Activated gamma-delta T cell treated with anti-CD3 and anti-CD28 coated beads, Interleukin-2, amount 50 U/mL, for 16 hours (primary cell): Measurements from ENCODE around the gene PERCC1.
"Not testable (repeated sequence)": the region's sequence is repeated elsewhere in the genome, so short reads cannot be mapped to it uniquely, and the experiment has no call there.

Experiments used
- DNase-seq: peaks from one replicate; pipeline ENCODE4 v3.0.0-alpha.2; 2020; ENCODE audit warnings: low read depth

PERCC1 gene

DNA sequence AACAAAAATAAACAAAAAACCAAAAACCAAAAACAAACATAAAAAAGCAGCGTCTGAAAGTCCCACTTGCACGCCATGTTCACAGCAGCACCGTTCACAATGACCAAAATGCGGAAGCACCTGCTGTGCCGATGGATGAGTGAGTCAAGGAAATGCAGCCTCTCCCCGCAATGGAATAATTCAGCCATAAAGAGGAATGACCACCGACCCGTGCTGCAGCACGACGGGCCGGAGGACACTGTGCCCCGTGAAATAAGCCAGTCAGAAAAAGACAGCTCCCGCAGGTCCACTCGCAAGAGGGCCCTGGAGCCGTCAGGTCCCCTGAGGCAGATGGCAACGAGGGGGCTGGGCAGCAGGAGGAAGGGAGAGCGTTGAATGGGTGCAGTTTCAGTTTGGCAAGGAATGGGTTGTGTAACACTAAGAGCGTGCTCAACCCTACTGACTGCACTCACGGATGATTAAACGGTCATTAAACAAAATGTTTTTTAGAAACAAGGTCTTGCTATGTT, 38.9 kb downstream of the PERCC1 start:
- DNase-seq, result no peak

DNA sequence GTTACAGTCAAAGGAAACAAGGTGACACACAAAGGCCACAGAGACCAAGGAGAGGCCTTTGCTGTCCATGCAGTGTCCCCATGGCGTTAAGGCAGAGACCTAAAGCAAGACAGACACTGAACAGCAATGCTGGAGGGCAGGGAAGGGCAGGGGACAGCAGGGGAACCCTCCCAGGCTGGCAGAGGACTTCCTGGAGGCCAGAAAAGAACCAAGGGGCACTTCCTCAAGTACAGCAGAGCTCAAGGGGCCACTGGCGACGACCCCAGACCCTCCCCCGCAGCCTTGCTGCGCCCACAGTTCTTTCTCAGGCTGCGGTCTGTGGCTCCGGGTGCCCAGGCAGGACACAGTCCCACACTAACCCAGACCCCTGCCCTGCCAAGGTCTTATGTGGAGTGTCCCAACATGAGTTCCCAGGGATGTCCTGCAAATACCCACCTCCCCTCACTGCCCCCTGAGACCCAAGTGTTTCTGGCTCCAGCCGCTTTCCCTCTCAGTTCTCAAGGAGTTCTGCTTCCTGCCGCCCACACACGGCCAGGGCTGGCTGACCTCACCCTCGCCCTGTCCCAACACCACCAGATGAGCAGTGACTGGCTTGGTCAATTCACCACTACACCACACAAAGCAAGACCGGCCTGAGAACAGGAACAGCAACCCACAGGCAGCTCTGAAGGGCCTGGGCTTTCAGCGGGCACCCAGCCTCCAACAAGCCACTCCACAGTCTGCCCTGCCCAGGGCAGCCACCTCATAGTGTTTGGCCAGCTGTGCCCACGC, 39.8 kb downstream of the PERCC1 start:
- DNase-seq, result no peak

DNA sequence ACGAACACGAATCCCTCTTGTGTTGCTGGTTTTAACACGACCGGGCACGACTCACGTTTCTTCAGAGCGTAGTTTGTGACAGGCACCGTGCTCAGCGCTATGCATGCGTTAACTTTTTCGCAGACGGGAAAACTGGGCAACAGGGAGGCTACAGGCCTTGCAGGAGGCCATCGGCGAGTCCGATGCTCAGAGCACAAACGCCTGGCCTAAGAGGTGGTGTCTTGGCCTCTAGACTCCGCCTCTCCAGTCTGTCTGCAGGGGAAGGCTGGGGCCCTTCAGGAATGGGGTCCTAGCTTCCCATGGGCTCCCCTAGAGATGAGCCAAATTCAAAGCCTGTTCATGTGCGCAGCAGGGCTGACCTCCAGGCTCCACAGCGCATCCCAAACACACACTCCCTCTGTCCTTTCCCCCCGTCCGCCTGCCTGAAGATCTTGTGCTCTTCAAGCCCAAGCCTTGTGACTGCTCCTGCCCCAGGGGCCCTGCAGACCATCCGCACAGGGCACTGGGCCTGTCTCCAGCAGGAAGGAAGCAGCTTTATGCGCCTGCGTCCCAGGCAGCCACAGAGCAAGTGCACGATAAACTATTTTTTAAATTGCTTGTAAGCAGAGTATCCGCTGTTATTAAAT, 40.8 kb downstream of the PERCC1 start:
- DNase-seq, result no peak

DNA sequence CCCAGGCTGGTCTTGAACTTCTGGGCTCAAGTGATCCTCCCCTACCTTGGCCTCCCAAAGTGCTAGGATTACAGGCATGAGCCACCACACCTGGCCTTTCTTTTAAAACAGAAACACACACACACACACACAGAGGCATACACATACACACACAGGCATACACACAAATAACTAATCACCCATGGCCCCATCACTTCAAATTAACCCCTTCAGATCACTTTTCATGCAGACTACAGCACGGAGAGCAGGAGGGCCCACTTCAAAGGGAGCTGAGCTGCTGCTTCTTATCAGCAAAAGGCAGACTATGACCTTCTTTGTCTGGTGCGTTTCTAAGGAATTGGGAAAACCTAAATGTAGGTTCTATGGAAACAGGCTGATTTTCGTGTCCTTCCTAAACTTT, 42.1 kb downstream of the PERCC1 start:
- no peak for DNase-seq

DNA sequence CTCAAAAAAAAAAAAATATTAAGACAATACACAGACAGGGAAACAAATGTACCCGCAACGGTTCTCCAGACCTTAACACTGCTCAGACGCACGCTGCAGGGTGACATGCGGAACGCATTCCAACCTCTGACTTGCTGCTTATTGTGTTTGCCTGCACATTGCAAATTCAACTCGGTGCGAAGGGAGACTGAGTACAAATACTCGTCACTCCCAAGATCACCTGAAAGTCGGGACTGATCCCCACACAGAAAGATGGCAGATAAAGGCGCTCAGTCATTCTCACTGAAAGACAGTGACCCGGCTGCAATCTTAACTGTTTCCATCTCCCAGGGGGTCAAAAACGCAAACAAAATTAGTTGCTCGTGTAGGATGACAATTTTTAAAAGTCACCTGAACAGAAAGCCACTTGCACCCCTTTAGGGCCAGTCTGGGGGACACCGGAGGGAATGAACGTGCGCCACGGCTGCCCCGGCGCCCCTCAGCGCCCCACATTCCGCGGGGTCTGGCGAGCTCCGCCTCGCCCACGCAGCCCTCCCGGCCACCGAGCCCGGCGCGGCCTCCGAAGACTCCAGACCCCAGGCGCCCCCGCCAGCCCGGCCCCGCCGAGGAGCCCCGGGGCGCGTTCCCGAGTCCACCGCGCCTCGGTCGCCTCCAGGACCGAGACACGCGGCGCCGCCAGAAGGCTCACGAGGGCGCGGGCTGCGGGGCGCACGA, 43.4 kb downstream of the PERCC1 start:
- no peak for DNase-seq

DNA sequence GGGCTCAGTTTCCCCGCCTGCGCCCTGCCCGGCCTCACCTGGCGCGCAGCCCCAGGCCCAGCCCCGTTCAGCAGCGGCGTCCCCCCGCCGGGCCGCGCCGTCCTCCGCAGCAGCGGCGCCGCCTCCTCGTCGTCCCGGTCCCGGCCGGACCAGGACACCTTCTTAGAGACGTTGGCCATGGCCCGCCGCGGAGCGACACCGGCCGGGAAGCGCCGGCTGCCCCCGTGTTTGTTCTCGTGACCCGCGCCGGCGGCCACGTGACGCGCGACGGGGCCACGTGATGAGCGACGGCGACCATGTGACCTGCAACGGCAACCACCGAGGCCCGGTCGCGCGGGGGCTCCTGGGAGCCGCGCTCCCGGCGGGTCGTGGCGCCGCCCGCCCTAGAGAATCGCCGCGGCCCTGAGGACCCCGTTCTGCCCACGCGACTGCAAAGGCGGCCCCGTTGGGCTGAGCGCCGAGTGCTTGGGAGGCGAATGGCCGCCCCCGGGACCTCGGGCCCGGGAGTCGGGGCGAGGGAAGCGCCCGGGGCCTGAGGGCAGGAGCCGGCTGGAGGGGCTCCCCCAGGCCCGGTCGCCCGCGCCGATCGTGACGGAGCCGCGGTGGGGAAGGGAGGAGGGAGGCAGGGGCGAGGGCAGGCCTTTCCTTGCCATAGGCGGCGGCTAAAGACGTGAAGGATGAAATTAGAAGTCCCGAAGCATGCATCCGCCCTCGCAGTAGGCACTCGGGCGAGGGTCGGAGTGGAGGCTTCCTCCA, 44.1 kb downstream of the PERCC1 start, which contains the start of gene CLCN7:
CLCN7 (minus strand) TSS at position 233 of the 756 bp plus-strand sequence; CDS start at position 179, 54 bp downstream.
- peak; percentile 78 for DNase-seq

DNA sequence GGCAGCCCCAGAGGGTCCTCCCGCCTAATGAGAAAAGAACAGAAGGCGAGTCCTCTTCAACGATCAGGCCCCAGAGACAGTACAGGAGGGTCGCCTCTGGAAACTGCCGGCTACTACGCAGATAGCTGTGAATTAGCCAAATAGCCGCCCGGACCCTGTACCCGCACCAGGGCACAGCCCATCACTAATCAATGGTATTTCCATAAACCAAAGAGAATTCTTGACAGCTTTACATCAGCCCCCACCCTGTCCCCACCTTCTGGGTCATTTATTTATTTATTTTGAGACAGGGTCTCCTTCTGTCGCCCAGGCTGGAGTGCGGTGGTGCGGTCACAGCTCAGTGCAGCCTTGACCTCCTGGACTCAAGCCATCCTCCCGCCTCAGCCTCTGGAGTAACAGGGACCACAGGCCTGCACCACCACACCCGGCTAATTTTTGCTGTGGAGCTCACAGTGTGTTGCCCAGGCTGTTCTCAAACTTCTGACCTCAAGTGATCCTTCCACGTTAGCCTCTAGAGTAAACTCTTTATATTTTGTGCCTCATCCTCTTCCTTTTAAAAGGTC, 44.8 kb downstream of the PERCC1 start:
- DNase-seq, result no peak

DNA sequence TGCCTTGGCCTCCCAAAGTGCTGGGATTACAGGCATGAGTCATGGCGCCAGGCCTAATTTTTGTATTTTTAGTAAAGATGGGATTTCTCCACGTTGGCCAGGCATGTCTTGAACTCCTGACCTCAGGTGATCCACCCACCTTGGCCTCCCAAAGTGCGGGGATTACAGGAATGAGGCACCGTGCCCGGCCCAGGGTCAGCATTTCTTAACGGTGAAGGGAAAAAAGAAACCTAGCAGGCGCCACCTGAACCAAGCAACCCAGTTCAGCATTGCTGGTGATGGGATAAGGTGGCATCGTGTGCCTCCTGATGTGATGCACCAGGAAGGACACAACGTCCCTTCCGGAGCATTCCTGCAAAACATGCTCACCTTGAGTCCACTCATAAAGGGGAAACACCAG, 46.2 kb downstream of the PERCC1 start:
- no peak for DNase-seq

DNA sequence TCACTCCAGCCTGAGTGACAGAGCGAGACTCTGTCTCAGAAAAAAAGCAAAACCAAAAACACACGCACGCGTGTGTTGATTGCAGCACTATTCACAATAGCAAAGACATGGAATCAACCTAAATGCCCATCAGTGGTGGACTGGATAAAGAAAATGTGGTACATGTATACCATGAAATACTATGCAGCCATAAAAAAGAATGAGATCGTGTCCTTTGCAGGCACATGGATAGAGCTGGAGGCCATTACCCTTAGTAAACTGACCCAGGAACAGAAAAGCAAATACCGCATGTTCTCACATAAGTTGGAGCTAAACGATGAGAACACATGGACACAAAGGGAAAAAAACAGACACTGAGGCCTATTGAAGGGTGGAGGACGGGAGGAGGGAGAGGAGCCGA, 48.1 kb downstream of the PERCC1 start:
- DNase-seq, result not testable (repeated sequence)

DNA sequence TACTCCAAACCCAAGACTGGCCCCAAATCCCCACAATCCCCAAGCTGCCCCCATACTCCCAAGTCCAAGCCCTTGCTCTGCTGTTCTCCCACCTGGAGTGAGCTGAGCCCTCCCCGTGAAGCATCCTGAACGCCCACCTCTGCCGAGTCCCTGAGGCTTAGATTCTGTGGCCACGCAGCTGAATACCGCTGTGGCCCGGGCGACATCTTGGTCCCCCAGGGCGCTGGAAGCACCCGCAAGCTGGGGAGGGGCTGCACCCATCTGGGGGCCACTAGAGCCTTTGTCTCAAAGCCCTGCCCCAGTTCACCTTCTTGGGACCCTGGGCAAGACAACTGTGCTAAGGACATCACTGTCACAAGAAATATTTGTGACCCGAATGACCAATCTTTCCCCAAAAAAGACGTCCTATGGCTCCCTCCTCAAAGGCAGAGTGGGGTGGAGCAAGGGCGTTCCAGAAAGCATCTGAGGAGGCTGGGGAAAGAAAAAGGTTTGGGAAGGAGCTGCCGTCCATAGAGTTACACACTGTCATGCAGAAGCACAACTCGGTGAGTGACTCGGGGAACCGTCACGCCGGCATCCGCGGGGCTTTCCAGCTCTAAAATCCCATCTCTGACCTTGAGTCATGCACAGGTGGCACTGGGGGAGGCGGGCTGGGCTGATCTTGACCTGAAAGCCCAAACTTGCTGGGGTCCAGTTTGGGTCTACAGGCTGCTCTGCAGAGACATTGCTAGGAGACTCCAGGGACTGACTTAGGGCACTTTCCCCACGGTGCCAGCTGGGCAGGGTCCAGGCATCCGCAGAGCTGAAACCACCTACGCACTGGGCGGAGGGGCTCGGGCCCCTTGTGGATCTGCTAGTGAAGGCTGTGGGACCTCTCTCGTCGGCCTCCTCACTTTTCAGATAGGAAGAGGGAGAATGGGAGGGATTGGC, 51.3 kb downstream of the PERCC1 start:
- DNase-seq, result no peak
